Upper lobe of left lung (tissue), 6 donors: ENCODE measurements around the gene SLC16A1. TPM values are rescaled to one million over a fixed set of nuclear protein-coding genes. Genes with fewer than 3 reads are reported as not detected.
"Not testable (repeated sequence)": the region's sequence is repeated elsewhere in the genome, so short reads cannot be mapped to it uniquely, and the experiment has no call there.

ENCODE experiments used
- ATAC-seq, 2 donors: fragments of 200-7000 bp; cut with Tn5 transposase; one replicate each; pipeline ENCODE4 v1.9.1; 2022; ENCODE audit warnings: mild to moderate bottlenecking in 2 of 2, moderate library complexity in 2 of 2; ENCODE audit not compliant: low FRiP score in 2 of 2
- DNase-seq, 2 donors: peaks; one replicate each; pipeline ENCODE4 v3.0.0-alpha.2; 2019 to 2020
- H3K27ac ChIP-seq, 4 donors: fragments of 200-600 bp; sonication (generic); one replicate each; pipeline ENCODE4 v1.5.1; 2016 to 2019
- H3K27me3 ChIP-seq, 4 donors: fragments of 200-600 bp; sonication (generic); one replicate each; pipeline ENCODE4 v1.5.1; 2017 to 2019
- H3K36me3 ChIP-seq, 4 donors: fragments of 200-600 bp; sonication (generic); one replicate each; pipeline ENCODE4 v1.5.1; 2016 to 2019
- H3K4me1 ChIP-seq, 4 donors: fragments of 200-600 bp; sonication (generic); one replicate each; pipeline ENCODE4 v1.5.1; 2018 to 2019
- H3K4me3 ChIP-seq, 4 donors: fragments of 200-600 bp; sonication (generic); one replicate each; pipeline ENCODE4 v1.5.1; 2017 to 2019; ENCODE audit warnings: mild to moderate bottlenecking in 2 of 4, moderate library complexity in 1 of 4
- H3K9me3 ChIP-seq, 4 donors: fragments of 200-600 bp; sonication (generic); one replicate each; pipeline ENCODE4 v1.5.1; 2018 to 2019
- EP300 ChIP-seq, 4 donors: sonication (generic); formaldehyde crosslinking; IDR thresholded peaks; one replicate each; pipeline ENCODE4 v1.5.1; 2017; ENCODE audit warnings: antibody characterized with exemption in 4 of 4, control low read depth in 2 of 4
- POLR2A ChIP-seq, 4 donors: fragments of 450-650 bp; IDR thresholded peaks; one replicate each; pipeline ENCODE4 v1.5.1; 2016 to 2017; ENCODE audit warnings: antibody characterized with exemption in 4 of 4, mild to moderate bottlenecking in 2 of 4
- POLR2AphosphoS5 ChIP-seq, 2 donors: sonication (generic); formaldehyde crosslinking; IDR thresholded peaks; one replicate each; pipeline ENCODE4 v1.5.1; 2017; ENCODE audit warnings: antibody characterized with exemption in 2 of 2
- WGBS, 2 donors: methylation state at CpG; one replicate each; pipeline ENCODE4 v1.1.5; 2017 to 2018; 5-methylcytosine and 5-hydroxymethylcytosine counted together
- total RNA-seq, 6 donors: library from RNA; depleted of rRNA in 4 of 6; stranded (reverse); fragments of >200 nt in 4 of 6; gene quantifications; one replicate each; pipeline versions ENCODE4 v1.1.0 to v1.2.1, GENCODE V29; 2016 to 2021
- TF ChIP-seq, protein P1 (sequence below), 6 experiments: fragments of 450-650 bp in 4 of 6; fragments of 200-600 bp in 2 of 6; sonication (generic) in 2 of 6; IDR thresholded peaks; one replicate each; pipeline ENCODE4 v1.5.1; 2016 to 2019; ENCODE audit warnings: antibody characterized with exemption in 6 of 6
- donor health status: DM: no; HTN: no; CAD: no; lungs with moderate emphysema.
- donor health status: DM: no; HTN: yes; CAD: no; lungs with severe emphysema.

The SLC16A1 gene
- total RNA-seq, 6 donors from 2014 or later: 1.4 to 13.3 (median 5.9) TPM

DNA sequence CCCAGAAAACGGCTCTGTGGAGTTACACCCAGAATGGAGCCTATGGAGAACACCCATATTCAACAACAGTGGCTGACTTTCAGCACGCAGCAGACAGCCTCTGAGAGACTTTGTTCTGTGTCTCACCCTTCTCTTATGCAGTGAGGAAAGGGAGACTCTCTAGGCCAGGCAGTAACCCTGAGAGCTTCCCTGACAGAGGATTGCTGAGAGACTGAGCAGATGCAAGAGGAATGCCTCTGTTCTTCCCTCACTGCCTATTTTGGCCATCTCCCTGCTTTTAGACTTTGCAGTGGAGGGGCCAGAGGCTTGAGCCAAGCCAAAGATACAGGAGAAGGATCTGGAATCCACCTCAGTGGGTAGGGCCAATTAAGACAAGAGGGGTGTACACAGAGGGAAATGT is 41.8 kb upstream of the SLC16A1 start:
- Histone ChIP-seq H3K27ac (no peak overlapping the region), H3K4me1 (peaks cover 0 to 5% (median 0%) of the 10 kb centered on the region in 4 donors)

DNA sequence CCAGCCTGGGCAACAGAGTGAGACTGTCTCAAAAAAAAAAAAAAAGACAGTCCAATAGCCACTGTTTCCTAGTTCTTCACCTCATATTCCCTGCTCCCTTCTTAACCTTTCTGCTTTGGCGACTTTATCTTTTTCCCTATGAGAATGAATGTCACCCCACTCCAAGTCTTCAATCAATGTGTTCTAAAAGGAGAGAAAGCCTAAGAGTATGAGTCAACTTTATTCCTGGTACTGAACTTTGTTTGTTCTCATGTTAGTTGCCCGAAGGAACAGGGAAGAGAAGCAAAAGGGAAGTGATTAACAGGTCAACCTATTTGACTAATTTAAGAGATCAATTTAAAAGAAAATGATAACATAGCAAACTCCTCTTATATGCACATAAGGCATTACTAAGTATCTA is 39.9 kb upstream of the SLC16A1 start:
- no peaks in the 10 kb centered on the region for H3K27me3 ChIP-seq
- no peak overlapping the region for H3K4me3 ChIP-seq
- no peaks in the 10 kb centered on the region for H3K9me3 ChIP-seq
- H3K4me1 ChIP-seq: peaks cover 0 to 5% (median 0%) of the 10 kb centered on the region in 4 donors
- 64 to 79% methylated on average over 2 of the region's 2 CpGs for WGBS, 2 donors
- no peak for ATAC-seq
- H3K27ac ChIP-seq: no peak overlapping the region
- TF ChIP-seq EP300 (IDR thresholded peaks at IDR 0.05): no peak
- TF ChIP-seq POLR2AphosphoS5 (IDR thresholded peaks at IDR 0.05): no peak
- TF ChIP-seq, protein P1, sequence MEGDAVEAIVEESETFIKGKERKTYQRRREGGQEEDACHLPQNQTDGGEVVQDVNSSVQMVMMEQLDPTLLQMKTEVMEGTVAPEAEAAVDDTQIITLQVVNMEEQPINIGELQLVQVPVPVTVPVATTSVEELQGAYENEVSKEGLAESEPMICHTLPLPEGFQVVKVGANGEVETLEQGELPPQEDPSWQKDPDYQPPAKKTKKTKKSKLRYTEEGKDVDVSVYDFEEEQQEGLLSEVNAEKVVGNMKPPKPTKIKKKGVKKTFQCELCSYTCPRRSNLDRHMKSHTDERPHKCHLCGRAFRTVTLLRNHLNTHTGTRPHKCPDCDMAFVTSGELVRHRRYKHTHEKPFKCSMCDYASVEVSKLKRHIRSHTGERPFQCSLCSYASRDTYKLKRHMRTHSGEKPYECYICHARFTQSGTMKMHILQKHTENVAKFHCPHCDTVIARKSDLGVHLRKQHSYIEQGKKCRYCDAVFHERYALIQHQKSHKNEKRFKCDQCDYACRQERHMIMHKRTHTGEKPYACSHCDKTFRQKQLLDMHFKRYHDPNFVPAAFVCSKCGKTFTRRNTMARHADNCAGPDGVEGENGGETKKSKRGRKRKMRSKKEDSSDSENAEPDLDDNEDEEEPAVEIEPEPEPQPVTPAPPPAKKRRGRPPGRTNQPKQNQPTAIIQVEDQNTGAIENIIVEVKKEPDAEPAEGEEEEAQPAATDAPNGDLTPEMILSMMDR (IDR thresholded peaks at IDR 0.05): no peak
- no peak for DNase-seq
- no peaks in the 10 kb centered on the region for H3K36me3 ChIP-seq

More for the DNA sequence above, 41.8 kb upstream of the SLC16A1 start:
- no peaks in the 10 kb centered on the region for H3K27me3 ChIP-seq
- no peaks in the 10 kb centered on the region for H3K36me3 ChIP-seq
- no peaks in the 10 kb centered on the region for H3K9me3 ChIP-seq
- ATAC-seq: peak in 1 of 2 donors; percentile 42
- TF ChIP-seq, protein P1 (IDR thresholded peaks at IDR 0.05): no peak
- TF ChIP-seq EP300 (IDR thresholded peaks at IDR 0.05) (no peak), POLR2AphosphoS5 (IDR thresholded peaks at IDR 0.05) (no peak), POLR2A (IDR thresholded peaks at IDR 0.05) (no peak)
- WGBS, 2 donors: 90 to 94% methylated on average over 2 of the region's 2 CpGs
- H3K4me3 ChIP-seq: no peak overlapping the region
- DNase-seq: no peak

DNA sequence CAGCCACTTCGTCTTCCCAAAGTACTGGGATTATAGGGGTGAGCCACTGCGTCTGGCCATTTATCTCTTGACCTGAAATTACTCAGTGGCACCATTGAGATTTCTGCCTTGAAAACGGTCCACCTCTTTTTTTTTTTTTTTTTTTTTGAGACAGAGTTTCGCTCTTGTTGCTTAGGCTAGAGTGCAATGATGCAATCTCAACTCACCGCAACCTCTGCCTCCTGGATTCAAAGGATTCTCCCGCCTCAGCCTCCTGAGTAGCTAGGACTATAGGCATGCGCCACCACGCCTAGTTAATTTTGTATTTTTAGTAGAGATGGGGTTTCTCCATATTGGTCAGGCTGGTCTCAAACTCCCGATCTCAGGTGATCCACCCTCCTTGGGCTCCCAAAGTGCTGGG is 39.0 kb upstream of the SLC16A1 start:
- H3K27ac ChIP-seq, DNase-seq, H3K4me1 ChIP-seq, H3K9me3 ChIP-seq, ATAC-seq, H3K4me3 ChIP-seq, H3K36me3 ChIP-seq, H3K27me3 ChIP-seq: not testable (repeated sequence)
- 95% methylated on average over 9 of the region's 9 CpGs for WGBS, 2 donors

DNA sequence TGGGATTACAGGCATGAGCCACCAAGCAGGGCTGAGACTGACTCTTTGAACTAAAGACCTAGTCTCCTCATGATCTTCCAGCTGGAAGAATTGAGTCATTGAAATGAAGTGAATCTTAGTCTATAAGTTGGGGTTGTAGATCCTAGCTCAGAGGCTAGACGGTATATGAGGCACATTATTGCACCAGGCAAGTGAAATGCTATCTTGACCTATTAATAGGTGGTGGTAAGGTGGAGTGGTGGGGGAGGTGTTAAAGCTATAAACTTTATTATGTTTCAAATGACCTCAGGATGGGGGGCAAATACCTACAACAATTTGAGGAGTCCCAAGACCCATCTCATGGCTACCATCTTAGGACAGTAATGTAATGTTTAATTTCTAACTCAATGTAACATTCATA is 36.8 kb upstream of the SLC16A1 start:
- H3K27me3 ChIP-seq: no peaks in the 10 kb centered on the region
- H3K27ac ChIP-seq: no peak overlapping the region
- no peak overlapping the region for H3K4me3 ChIP-seq
- H3K9me3 ChIP-seq: no peaks in the 10 kb centered on the region
- no peaks in the 10 kb centered on the region for H3K36me3 ChIP-seq
- TF ChIP-seq, protein P1 (IDR thresholded peaks at IDR 0.05): no peak
- TF ChIP-seq POLR2AphosphoS5 (IDR thresholded peaks at IDR 0.05): no peak
- TF ChIP-seq EP300 (IDR thresholded peaks at IDR 0.05): no peak
- TF ChIP-seq POLR2A (IDR thresholded peaks at IDR 0.05): no peak
- ATAC-seq (no peak), DNase-seq (no peak)
- H3K4me1 ChIP-seq: peaks cover 0 to 5% (median 0%) of the 10 kb centered on the region in 4 donors
- WGBS, 2 donors: 78 to 86% methylated on average over 1 of the region's 1 CpG

DNA sequence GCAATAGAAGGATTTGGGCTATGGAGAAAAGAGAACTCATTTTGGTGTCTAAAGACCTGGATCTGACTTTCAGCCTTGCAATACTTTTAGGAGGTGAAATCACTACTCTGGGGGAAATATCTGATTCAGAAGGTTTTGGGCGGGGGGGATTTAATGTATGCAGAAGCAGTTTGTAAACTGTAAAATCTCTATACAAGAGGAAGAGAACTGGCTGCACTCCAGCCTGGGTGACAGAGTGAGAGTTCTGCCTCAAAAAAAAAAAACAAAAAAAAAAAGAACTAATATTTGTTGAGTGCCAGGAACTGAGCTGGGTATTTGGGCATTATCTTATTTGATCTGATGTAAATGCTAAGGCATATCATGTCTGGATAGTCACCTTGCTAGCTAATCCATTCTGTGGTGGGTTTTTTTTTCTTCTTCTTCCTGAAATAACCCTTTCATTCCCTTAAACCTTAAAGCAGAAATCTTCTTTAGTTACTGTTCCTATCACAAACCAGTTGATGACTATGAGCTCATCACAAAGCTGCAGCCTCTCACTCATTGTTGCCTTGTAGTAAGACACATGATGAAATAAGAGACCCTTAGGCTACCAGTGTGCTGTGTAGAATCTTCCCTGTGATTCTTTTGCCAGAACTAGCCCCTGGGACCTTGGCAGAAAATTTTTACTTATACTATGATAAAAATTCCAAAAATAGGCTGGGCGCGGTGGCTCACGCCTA is 35.6 kb upstream of the SLC16A1 start:
- 89 to 92% methylated on average over 4 of the region's 4 CpGs for WGBS, 2 donors

More for the DNA sequence above, 35.6 kb upstream of the SLC16A1 start:
- no peak for TF ChIP-seq EP300 (IDR thresholded peaks at IDR 0.05)
- TF ChIP-seq POLR2AphosphoS5 (IDR thresholded peaks at IDR 0.05): no peak
- TF ChIP-seq, protein P1 (IDR thresholded peaks at IDR 0.05): no peak
- TF ChIP-seq POLR2A (IDR thresholded peaks at IDR 0.05): no peak
- Histone ChIP-seq H3K4me3 (no peak overlapping the region), H3K36me3 (no peaks in the 10 kb centered on the region), H3K27ac (no peak overlapping the region), H3K27me3 (no peaks in the 10 kb centered on the region), H3K4me1 (peaks cover 0 to 5% (median 0%) of the 10 kb centered on the region in 4 donors), H3K9me3 (no peaks in the 10 kb centered on the region)
- DNase-seq (no peak), ATAC-seq (no peak)
